Kidney epithelial cell (primary cell): ENCODE results near the gene CHRD. TPM values are rescaled to one million over a fixed set of nuclear protein-coding genes. Genes with fewer than 3 reads are reported as not detected.

ENCODE experiments used
- DNase-seq: peaks from one replicate; pipeline ENCODE4 v3.0.0-alpha.2; 2010; ENCODE audit warnings: low read depth
- H3K27me3 ChIP-seq: 2 replicates; pipeline ENCODE4 v1.6.0; 2011; ENCODE audit warnings: low read length; ENCODE audit not compliant: control insufficient read depth, insufficient read depth
- H3K36me3 ChIP-seq: 2 replicates; pipeline ENCODE4 v1.5.1; 2011; ENCODE audit warnings: low read length; ENCODE audit not compliant: control insufficient read depth, insufficient read depth
- H3K4me3 ChIP-seq: 2 replicates; pipeline ENCODE4 v1.5.1; 2011; ENCODE audit warnings: low read depth, mild to moderate bottlenecking, control low read depth, low read length
- CTCF ChIP-seq: IDR thresholded peaks from 2 replicates; pipeline ENCODE4 v1.5.1; 2011; ENCODE audit warnings: mild to moderate bottlenecking, moderate library complexity, low read length, control low read depth, inconsistent platforms; ENCODE audit not compliant: insufficient read depth, poor library complexity, severe bottlenecking
- total RNA-seq: library from RNA; depleted of rRNA; stranded (reverse); fragments of >200 nt; gene quantifications from 2 replicates; pipeline ENCODE4 v1.2.3, GENCODE V29; 2015

CHRD gene
- total RNA-seq, 1 donor from 2014 or later: 1.0 TPM

GRCh38 chr3:184386047-184386806 is 6.4 kb downstream of the CHRD start:
- Histone ChIP-seq H3K4me3 (no peak overlapping the region), H3K36me3 (no peaks in the 10 kb centered on the region), H3K27me3 (peaks cover 67% of the 10 kb centered on the region)
- no peak for TF ChIP-seq CTCF
- DNase-seq: no peak

DNA sequence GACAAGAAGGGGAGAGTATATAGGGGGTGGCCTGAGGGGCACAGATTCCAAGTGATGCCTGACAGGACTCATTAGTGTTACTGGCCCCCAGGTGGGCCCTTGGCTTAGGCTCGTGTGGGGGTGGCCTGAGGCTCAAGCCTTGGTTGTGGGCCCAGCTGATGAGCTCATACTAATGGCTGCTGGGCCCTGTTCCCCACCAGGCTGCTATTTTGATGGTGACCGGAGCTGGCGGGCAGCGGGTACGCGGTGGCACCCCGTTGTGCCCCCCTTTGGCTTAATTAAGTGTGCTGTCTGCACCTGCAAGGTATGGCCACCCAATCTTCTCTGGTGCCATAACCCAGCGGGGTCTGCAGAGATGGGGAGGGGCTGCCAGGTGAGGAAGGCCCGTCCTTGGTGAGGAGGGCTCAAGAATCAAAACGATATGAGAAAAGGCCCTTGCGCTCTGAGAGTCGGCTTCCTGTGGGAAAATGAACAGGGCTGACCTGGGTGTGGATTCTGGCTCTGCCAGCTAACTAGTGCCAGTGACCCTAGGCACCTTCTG is 7.4 kb downstream of the CHRD start:
- peaks cover 58% of the 10 kb centered on the region for H3K27me3 ChIP-seq
- no peak for TF ChIP-seq CTCF
- no peak overlapping the region for H3K4me3 ChIP-seq
- DNase-seq: no peak
- H3K36me3 ChIP-seq: no peaks in the 10 kb centered on the region

GRCh38 chr3:184388164-184388935 is 8.5 kb downstream of the CHRD start:
- TF ChIP-seq CTCF: no peak
- H3K4me3 ChIP-seq: no peak overlapping the region
- no peaks in the 10 kb centered on the region for H3K36me3 ChIP-seq
- DNase-seq: no peak
- peaks cover 47% of the 10 kb centered on the region for H3K27me3 ChIP-seq

GRCh38 chr3:184388936-184389230 is 9.0 kb downstream of the CHRD start:
- no peak for DNase-seq
- no peak for TF ChIP-seq CTCF
- Histone ChIP-seq H3K27me3 (peaks cover 46% of the 10 kb centered on the region), H3K36me3 (no peaks in the 10 kb centered on the region), H3K4me3 (no peak overlapping the region)

- peaks cover 44% of the 10 kb centered on the region for H3K27me3 ChIP-seq
- TF ChIP-seq CTCF: no peak
- no peak overlapping the region for H3K4me3 ChIP-seq
- DNase-seq: no peak
- H3K36me3 ChIP-seq: no peaks in the 10 kb centered on the region
Measured at GRCh38 chr3:184389384-184389783, 9.5 kb downstream of the CHRD start.
